BJ (cell line): ENCODE results near the gene LEMD2. TPM values are rescaled to one million over a fixed set of nuclear protein-coding genes. Genes with fewer than 3 reads are reported as not detected.

ENCODE experiments used
- CTCF ChIA-PET: fragments of 350-600 bp; formaldehyde crosslinking; extraction: SDS; loops from one replicate; lab custom pipeline; 2021; ENCODE audit warnings: antibody characterized with exemption, inconsistent platforms; lab: Yijun Ruan, JAX
- POLR2A ChIA-PET: fragments of 300-600 bp; sonication (Branson Sonifier 250); formaldehyde crosslinking; extraction: SDS; loops from one replicate; lab custom pipeline; 2021; ENCODE audit warnings: antibody characterized with exemption; lab: Charles Lee
- DNase-seq: peaks from one replicate; pipeline ENCODE4 v3.0.0-alpha.2; 2011; ENCODE audit warnings: low read depth
- H3K27me3 ChIP-seq: 2 replicates; pipeline ENCODE4 v1.6.0; 2011; ENCODE audit warnings: low read length; ENCODE audit not compliant: control insufficient read depth, insufficient read depth
- H3K36me3 ChIP-seq: 2 replicates; pipeline ENCODE4 v1.5.1; 2011; ENCODE audit warnings: low read length; ENCODE audit not compliant: control insufficient read depth, insufficient read depth
- H3K4me3 ChIP-seq: 2 replicates; pipeline ENCODE4 v1.5.1; 2011; ENCODE audit warnings: low read depth, mild to moderate bottlenecking, control low read depth, low read length
- CTCF ChIP-seq: IDR thresholded peaks from 2 replicates; pipeline ENCODE4 v1.5.1; 2011; ENCODE audit warnings: low read depth, mild to moderate bottlenecking, control low read depth, inconsistent platforms, low read length, moderate library complexity; ENCODE audit not compliant: insufficient read depth
- polyA plus RNA-seq: library from polyadenylated mRNA; depleted of rRNA; stranded (reverse); fragments of >200 nt; gene quantifications from 2 replicates; pipeline ENCODE4 v1.2.3, GENCODE V29; 2011

Gene LEMD2
- polyA plus RNA-seq, 1 experiment = 59.8 TPM

GRCh38 chr6:33766921-33767907, 21.7 kb downstream of the LEMD2 start:
- TF ChIP-seq CTCF = no peak
- Histone ChIP-seq H3K4me3 (no peak overlapping the region), H3K36me3 (no peaks in the 10 kb centered on the region; the same call in 1 of the 2 replicates), H3K27me3 (no peaks in the 10 kb centered on the region)
- ChIA-PET POLR2A (interaction anchor here (0.5 kb wide), 1 partner anchor 12 kb away, joined by 3 read pairs; no protein-coding TSS in a partner anchor), CTCF (interaction anchor here (0.6 to 20.1 kb wide), 19 partner anchors 16 to 389 kb away, joined by 3 to 567 read pairs (median 4); partner anchors contain the start of genes IP6K3 and UQCC2)
- no peak for DNase-seq

- no peak for DNase-seq
- H3K4me3 ChIP-seq = no peak overlapping the region
- TF ChIP-seq CTCF = no peak
- CTCF ChIA-PET = interaction anchor here (1.0 to 20.1 kb wide), 3 partner anchors 14 to 262 kb away, joined by 3 to 567 read pairs (median 5); partner anchors contain the start of genes IP6K3 and UQCC2
- no peaks in the 10 kb centered on the region for H3K36me3 ChIP-seq
- no peaks in the 10 kb centered on the region for H3K27me3 ChIP-seq
- POLR2A ChIA-PET = no interaction called here
These were observed 23.6 kb downstream of the LEMD2 start for GRCh38 chr6:33765368-33765767.

- no peak for DNase-seq
- Histone ChIP-seq H3K36me3 (no peaks in the 10 kb centered on the region), H3K4me3 (no peak overlapping the region), H3K27me3 (no peaks in the 10 kb centered on the region)
- TF ChIP-seq CTCF = no peak
- POLR2A ChIA-PET = no interaction called here
- CTCF ChIA-PET = interaction anchor here (0.6 to 20.1 kb wide), 8 partner anchors 13 to 391 kb away, joined by 3 to 567 read pairs (median 6); partner anchors contain the start of genes IP6K3 and UQCC2
These were observed 24.9 kb downstream of the LEMD2 start for GRCh38 chr6:33764036-33764435.

GRCh38 chr6:33763483-33763882, 25.4 kb downstream of the LEMD2 start:
- no peak for DNase-seq

More at GRCh38 chr6:33763483-33763882, 25.4 kb downstream of the LEMD2 start:
- H3K27me3 ChIP-seq = no peaks in the 10 kb centered on the region
- H3K36me3 ChIP-seq = no peaks in the 10 kb centered on the region
- ChIA-PET POLR2A (no interaction called here), CTCF (interaction anchor here (0.9 to 20.1 kb wide), 8 partner anchors 12 to 392 kb away, joined by 3 to 567 read pairs (median 6); partner anchors contain the start of genes IP6K3 and UQCC2)
- no peak for TF ChIP-seq CTCF
- H3K4me3 ChIP-seq = no peak overlapping the region
